HepG2 (cell line): ENCODE data around the gene ACADVL. TPM values are rescaled to one million over a fixed set of nuclear protein-coding genes. Genes with fewer than 3 reads are reported as not detected.

Source experiments
- ARNT ChIP-seq: fragments of 450-650 bp; IDR thresholded peaks from 2 replicates; pipeline ENCODE4 v1.6.1; 2017
- ATF3 ChIP-seq: sonication (generic); formaldehyde crosslinking; IDR thresholded peaks from 2 replicates; pipeline ENCODE4 v1.4.0; 2020; ENCODE audit warnings: missing genetic modification reagents
- MXD4 ChIP-seq: IDR thresholded peaks from 2 replicates; pipeline ENCODE4 v1.6.1; 2016; ENCODE audit warnings: mild to moderate bottlenecking, missing biosample characterization, missing genetic modification reagents
- NONO ChIP-seq, 2 experiments: fragments of 450-650 bp in 1 of 2; sonication (generic) in 1 of 2; formaldehyde crosslinking in 1 of 2; IDR thresholded peaks in 1 of 2; conservative IDR thresholded peaks in 1 of 2; 2 replicates each; pipeline versions ENCODE4 v1.6.1 to v1.8.0; 2017 to 2022; ENCODE audit warnings: mild to moderate bottlenecking in 1 of 2, missing genetic modification reagents in 1 of 2, moderate library complexity in 1 of 2
- PITX1 ChIP-seq: sonication (generic); formaldehyde crosslinking; IDR thresholded peaks from 2 replicates; pipeline ENCODE4 v1.5.1; 2020; ENCODE audit warnings: mild to moderate bottlenecking, missing genetic modification reagents
- RBM22 ChIP-seq: fragments of 200-400 bp; formaldehyde crosslinking; optimal IDR thresholded peaks from 2 replicates; pipeline ENCODE3; 2017; ENCODE audit warnings: mild to moderate bottlenecking, low read length, moderate library complexity
- SMARCC2 ChIP-seq: fragments of 450-650 bp; IDR thresholded peaks from 2 replicates; pipeline ENCODE4 v1.6.1; 2017; ENCODE audit warnings: antibody characterized with exemption, mild to moderate bottlenecking
- SRSF1 ChIP-seq: fragments of 200-400 bp; formaldehyde crosslinking; optimal IDR thresholded peaks from 2 replicates; pipeline ENCODE3; 2017; ENCODE audit warnings: mild to moderate bottlenecking, low read depth, low read length, moderate library complexity
- STAT5B ChIP-seq: sonication (generic); formaldehyde crosslinking; IDR thresholded peaks from 2 replicates; pipeline ENCODE4 v1.4.0; 2020; ENCODE audit warnings: missing genetic modification reagents
- TBP ChIP-seq: sonication (generic); formaldehyde crosslinking; IDR thresholded peaks from 2 replicates; pipeline ENCODE4 v1.5.0; 2020; ENCODE audit warnings: missing genetic modification reagents
- ZNF20 ChIP-seq: sonication (generic); formaldehyde crosslinking; IDR thresholded peaks from 2 replicates; pipeline ENCODE4 v1.4.0; 2020; ENCODE audit warnings: mild to moderate bottlenecking, moderate library complexity, missing genetic modification reagents
- ZNF260 ChIP-seq: sonication (generic); formaldehyde crosslinking; IDR thresholded peaks from 2 replicates; pipeline ENCODE4 v1.4.0; 2020; ENCODE audit warnings: missing genetic modification reagents, low read depth, mild to moderate bottlenecking, borderline replicate concordance
- ZNF282 ChIP-seq: fragments of 450-650 bp; IDR thresholded peaks from 2 replicates; pipeline ENCODE4 v1.6.1; 2018; ENCODE audit not compliant: partially characterized antibody
- ZNF441 ChIP-seq: sonication (generic); formaldehyde crosslinking; IDR thresholded peaks from 2 replicates; pipeline ENCODE4 v1.7.0; 2021; ENCODE audit warnings: missing genetic modification reagents, borderline replicate concordance
- ZNF572 ChIP-seq: sonication (generic); formaldehyde crosslinking; IDR thresholded peaks from 2 replicates; pipeline ENCODE4 v1.5.1; 2020; ENCODE audit warnings: mild to moderate bottlenecking, missing genetic modification reagents
- ZNF761 ChIP-seq: sonication (generic); formaldehyde crosslinking; conservative IDR thresholded peaks from 2 replicates; pipeline ENCODE4 v1.4.0; 2020; ENCODE audit warnings: mild to moderate bottlenecking, missing genetic modification reagents
- polyA plus RNA-seq, 8 experiments: library from polyadenylated mRNA; depleted of rRNA in 3 of 8; stranded (reverse) in 7 of 8; unstranded in 1 of 8; fragments of >200 nt; fragmentation: Illumina TruSeq in 4 of 8; extraction: Trizol in 4 of 8; gene quantifications; 2 replicates each; pipeline versions ENCODE4 v1.2.1 to v1.2.3, GENCODE V29; 2011 to 2016; ENCODE audit warnings: low read depth in 4 of 8, missing spikeins in 1 of 8, mixed read lengths in 1 of 8; ENCODE audit not compliant: insufficient read depth in 1 of 8
- total RNA-seq, 5 experiments: library from RNA; depleted of rRNA; stranded (reverse); fragments of >200 nt; fragmentation: Illumina TruSeq; extraction: Trizol; gene quantifications; 2 replicates each; pipeline ENCODE4 v1.2.3, GENCODE V29; 2016; ENCODE audit warnings: low read depth in 1 of 5
- TF ChIP-seq, protein P1 (sequence below): sonication (generic); formaldehyde crosslinking; conservative IDR thresholded peaks from 2 replicates; pipeline ENCODE4 v1.4.0; 2020; ENCODE audit warnings: mild to moderate bottlenecking, missing genetic modification reagents, moderate library complexity
- TF ChIP-seq, protein P2 (sequence below): sonication (generic); formaldehyde crosslinking; IDR thresholded peaks from 2 replicates; pipeline ENCODE4 v1.4.0; 2020; ENCODE audit warnings: mild to moderate bottlenecking, missing genetic modification reagents
- TF ChIP-seq, protein P3 (sequence below): sonication (generic); formaldehyde crosslinking; IDR thresholded peaks from 2 replicates; pipeline ENCODE4 v1.4.0; 2020; ENCODE audit warnings: missing genetic modification reagents

ACADVL gene
- total and polyA plus RNA-seq, 2 of the 13 experiments (the other 11 are each of a cell fraction or from before 2014, with no cell fraction given), result 219 to 412 TPM

GRCh38 chr17:7251661-7252175, 32.0 kb downstream of the ACADVL start, which contains the start of gene CTDNEP1 (continued):
- TF ChIP-seq, protein P1, sequence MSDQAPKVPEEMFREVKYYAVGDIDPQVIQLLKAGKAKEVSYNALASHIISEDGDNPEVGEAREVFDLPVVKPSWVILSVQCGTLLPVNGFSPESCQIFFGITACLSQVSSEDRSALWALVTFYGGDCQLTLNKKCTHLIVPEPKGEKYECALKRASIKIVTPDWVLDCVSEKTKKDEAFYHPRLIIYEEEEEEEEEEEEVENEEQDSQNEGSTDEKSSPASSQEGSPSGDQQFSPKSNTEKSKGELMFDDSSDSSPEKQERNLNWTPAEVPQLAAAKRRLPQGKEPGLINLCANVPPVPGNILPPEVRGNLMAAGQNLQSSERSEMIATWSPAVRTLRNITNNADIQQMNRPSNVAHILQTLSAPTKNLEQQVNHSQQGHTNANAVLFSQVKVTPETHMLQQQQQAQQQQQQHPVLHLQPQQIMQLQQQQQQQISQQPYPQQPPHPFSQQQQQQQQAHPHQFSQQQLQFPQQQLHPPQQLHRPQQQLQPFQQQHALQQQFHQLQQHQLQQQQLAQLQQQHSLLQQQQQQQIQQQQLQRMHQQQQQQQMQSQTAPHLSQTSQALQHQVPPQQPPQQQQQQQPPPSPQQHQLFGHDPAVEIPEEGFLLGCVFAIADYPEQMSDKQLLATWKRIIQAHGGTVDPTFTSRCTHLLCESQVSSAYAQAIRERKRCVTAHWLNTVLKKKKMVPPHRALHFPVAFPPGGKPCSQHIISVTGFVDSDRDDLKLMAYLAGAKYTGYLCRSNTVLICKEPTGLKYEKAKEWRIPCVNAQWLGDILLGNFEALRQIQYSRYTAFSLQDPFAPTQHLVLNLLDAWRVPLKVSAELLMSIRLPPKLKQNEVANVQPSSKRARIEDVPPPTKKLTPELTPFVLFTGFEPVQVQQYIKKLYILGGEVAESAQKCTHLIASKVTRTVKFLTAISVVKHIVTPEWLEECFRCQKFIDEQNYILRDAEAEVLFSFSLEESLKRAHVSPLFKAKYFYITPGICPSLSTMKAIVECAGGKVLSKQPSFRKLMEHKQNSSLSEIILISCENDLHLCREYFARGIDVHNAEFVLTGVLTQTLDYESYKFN (CRISPR knock-in tag), result no peak
- TF ChIP-seq ZNF761 (CRISPR knock-in tag) (no peak), NONO (IDR thresholded peaks at IDR 0.05) (no peak), NONO (CRISPR knock-in tag; conservative IDR thresholded peaks at IDR 0.05) (no peak), ZNF20 (no peak), PITX1 (CRISPR knock-in tag) (no peak), TBP (CRISPR knock-in tag) (no peak), ZNF441 (CRISPR knock-in tag) (no peak), ARNT (no peak), SMARCC2 (no peak), SRSF1 (no peak), ZNF282 (no peak), MXD4 (CRISPR knock-in tag) (no peak), ZNF572 (CRISPR knock-in tag) (no peak), ATF3 (CRISPR knock-in tag) (0 out of 2 replicates have a peak, but pooled peaks have one; percentile 6), ZNF260 (CRISPR knock-in tag) (no peak), STAT5B (CRISPR knock-in tag) (no peak), RBM22 (no peak)
- TF ChIP-seq, protein P2, sequence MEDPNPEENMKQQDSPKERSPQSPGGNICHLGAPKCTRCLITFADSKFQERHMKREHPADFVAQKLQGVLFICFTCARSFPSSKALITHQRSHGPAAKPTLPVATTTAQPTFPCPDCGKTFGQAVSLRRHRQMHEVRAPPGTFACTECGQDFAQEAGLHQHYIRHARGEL (CRISPR knock-in tag), result no peak
- TF ChIP-seq, protein P3, sequence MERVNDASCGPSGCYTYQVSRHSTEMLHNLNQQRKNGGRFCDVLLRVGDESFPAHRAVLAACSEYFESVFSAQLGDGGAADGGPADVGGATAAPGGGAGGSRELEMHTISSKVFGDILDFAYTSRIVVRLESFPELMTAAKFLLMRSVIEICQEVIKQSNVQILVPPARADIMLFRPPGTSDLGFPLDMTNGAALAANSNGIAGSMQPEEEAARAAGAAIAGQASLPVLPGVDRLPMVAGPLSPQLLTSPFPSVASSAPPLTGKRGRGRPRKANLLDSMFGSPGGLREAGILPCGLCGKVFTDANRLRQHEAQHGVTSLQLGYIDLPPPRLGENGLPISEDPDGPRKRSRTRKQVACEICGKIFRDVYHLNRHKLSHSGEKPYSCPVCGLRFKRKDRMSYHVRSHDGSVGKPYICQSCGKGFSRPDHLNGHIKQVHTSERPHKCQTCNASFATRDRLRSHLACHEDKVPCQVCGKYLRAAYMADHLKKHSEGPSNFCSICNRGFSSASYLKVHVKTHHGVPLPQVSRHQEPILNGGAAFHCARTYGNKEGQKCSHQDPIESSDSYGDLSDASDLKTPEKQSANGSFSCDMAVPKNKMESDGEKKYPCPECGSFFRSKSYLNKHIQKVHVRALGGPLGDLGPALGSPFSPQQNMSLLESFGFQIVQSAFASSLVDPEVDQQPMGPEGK (CRISPR knock-in tag), result no peak; the same call in 1 of the 2 replicates
